ENCODE data around the gene LIX1.
"Not testable (repeated sequence)": the region's sequence is repeated elsewhere in the genome, so short reads cannot be mapped to it uniquely, and the experiment has no call there.

The LIX1 gene

GRCh38 chr5:97164846-97165245 is 22.4 kb upstream of the LIX1 start:
- Histone ChIP-seq H3K4me3 (ENCODE audit: low read length) (no peak overlapping the region), H3K27me3 (ENCODE audit: control insufficient read depth, insufficient read depth, low read length) (no peaks in the 10 kb centered on the region), H3K4me1 (ENCODE audit: control insufficient read depth, insufficient read depth, low read length) (peaks cover 10% of the 10 kb centered on the region), H3K9ac (ENCODE audit: low read length) (no peak overlapping the region), H3K9me3 (ENCODE audit: control insufficient read depth, low read length) (no peaks in the 10 kb centered on the region), H3K36me3 (ENCODE audit: control insufficient read depth, insufficient read depth, low read length) (no peaks in the 10 kb centered on the region)

- peaks cover 10% of the 10 kb centered on the region for H3K4me1 ChIP-seq (ENCODE audit: control insufficient read depth, insufficient read depth, low read length)
- H3K4me3 ChIP-seq (ENCODE audit: low read length) = no peak overlapping the region
- no peaks in the 10 kb centered on the region for H3K9me3 ChIP-seq (ENCODE audit: control insufficient read depth, low read length)
- H3K27me3 ChIP-seq (ENCODE audit: control insufficient read depth, insufficient read depth, low read length) = no peaks in the 10 kb centered on the region
- no peak overlapping the region for H3K9ac ChIP-seq (ENCODE audit: low read length)
- no peaks in the 10 kb centered on the region for H3K36me3 ChIP-seq (ENCODE audit: control insufficient read depth, insufficient read depth, low read length)
These were observed 21.4 kb upstream of the LIX1 start for GRCh38 chr5:97163790-97164285.

- Histone ChIP-seq H3K4me1 (ENCODE audit: control insufficient read depth, insufficient read depth, low read length) (peaks cover 10% of the 10 kb centered on the region), H3K27me3 (ENCODE audit: control insufficient read depth, insufficient read depth, low read length) (no peaks in the 10 kb centered on the region), H3K4me3 (ENCODE audit: low read length) (no peak overlapping the region), H3K36me3 (ENCODE audit: control insufficient read depth, insufficient read depth, low read length) (no peaks in the 10 kb centered on the region), H3K9me3 (ENCODE audit: control insufficient read depth, low read length) (no peaks in the 10 kb centered on the region), H3K9ac (ENCODE audit: low read length) (no peak overlapping the region)
These were observed 21.0 kb upstream of the LIX1 start for GRCh38 chr5:97163360-97163764.

DNA sequence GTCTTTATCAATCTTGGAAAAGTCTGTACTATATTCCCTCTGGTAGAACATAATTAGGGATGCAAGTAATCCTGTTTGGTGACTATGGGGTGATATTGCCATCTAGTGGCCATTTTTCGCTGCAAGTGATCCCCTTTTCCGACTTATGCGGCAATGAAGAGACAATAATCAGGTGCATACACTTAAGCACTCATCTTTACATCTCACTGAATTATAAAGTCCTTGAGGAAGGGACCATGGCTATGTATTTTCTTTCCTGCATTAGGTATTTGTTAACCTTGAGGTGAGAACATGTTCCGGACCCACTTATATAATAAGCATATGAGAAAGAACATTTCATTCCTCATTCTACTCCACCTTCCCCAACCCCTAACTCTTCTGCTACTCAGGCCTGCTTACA is 19.6 kb upstream of the LIX1 start:
- Histone ChIP-seq H3K4me3 (ENCODE audit: low read length) (no peak overlapping the region), H3K9ac (ENCODE audit: low read length) (no peak overlapping the region), H3K4me1 (ENCODE audit: control insufficient read depth, insufficient read depth, low read length) (peaks cover 10% of the 10 kb centered on the region), H3K9me3 (ENCODE audit: control insufficient read depth, low read length) (no peaks in the 10 kb centered on the region), H3K36me3 (ENCODE audit: control insufficient read depth, insufficient read depth, low read length) (no peaks in the 10 kb centered on the region), H3K27me3 (ENCODE audit: control insufficient read depth, insufficient read depth, low read length) (no peaks in the 10 kb centered on the region)

DNA sequence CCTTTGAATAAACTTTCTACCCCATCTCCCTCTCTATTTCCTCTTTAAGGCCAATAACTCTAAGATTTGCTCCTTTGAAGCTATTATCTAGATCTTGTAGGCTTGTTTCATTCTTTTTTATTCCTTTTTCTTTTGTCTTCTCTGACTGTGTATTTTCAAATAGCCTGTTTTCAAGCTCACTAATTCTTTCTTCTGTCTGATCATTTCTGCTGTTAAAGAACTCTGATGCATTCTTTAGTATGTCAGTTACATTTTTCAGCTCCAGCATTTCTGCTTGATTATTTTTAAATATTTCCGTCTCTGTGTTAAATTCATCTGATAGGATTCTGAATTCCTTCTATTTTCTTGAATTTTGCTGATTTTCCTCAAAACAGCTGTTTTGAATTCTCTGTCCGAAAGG is 15.3 kb upstream of the LIX1 start:
- Histone ChIP-seq H3K4me1 (ENCODE audit: control insufficient read depth, insufficient read depth, low read length) (no peaks in the 10 kb centered on the region), H3K36me3 (ENCODE audit: control insufficient read depth, insufficient read depth, low read length) (no peaks in the 10 kb centered on the region), H3K9ac (ENCODE audit: low read length) (no peak overlapping the region), H3K9me3 (ENCODE audit: control insufficient read depth, low read length) (no peaks in the 10 kb centered on the region), H3K4me3 (ENCODE audit: low read length) (no peak overlapping the region), H3K27me3 (ENCODE audit: control insufficient read depth, insufficient read depth, low read length) (no peaks in the 10 kb centered on the region)

DNA sequence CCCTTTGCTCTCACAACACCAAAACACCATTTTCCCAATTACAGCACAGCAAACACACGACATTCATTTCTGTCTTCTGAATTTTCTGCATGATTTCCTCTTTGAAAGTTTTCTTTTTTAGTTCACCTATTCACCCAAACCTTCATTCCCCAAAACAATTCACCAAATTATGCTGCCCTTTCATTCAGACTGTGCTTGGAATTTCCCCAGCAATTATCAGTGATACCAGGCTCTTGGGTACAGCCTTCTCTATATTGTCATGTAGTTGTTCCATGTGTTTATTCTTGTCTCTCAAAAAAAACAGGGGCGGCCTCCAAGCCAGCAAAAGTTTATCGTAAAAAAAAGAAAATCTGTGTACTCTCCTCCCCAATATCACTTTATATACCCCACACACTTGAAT is 9.0 kb upstream of the LIX1 start:
- Histone ChIP-seq H3K27me3 (ENCODE audit: control insufficient read depth, insufficient read depth, low read length) (no peaks in the 10 kb centered on the region), H3K9ac (ENCODE audit: low read length) (no peak overlapping the region), H3K4me3 (ENCODE audit: low read length) (no peak overlapping the region), H3K4me1 (ENCODE audit: control insufficient read depth, insufficient read depth, low read length) (no peaks in the 10 kb centered on the region), H3K36me3 (ENCODE audit: control insufficient read depth, insufficient read depth, low read length) (no peaks in the 10 kb centered on the region), H3K9me3 (ENCODE audit: control insufficient read depth, low read length) (no peaks in the 10 kb centered on the region)

- no peaks in the 10 kb centered on the region for H3K36me3 ChIP-seq (ENCODE audit: control insufficient read depth, insufficient read depth, low read length)
- H3K4me3 ChIP-seq (ENCODE audit: low read length) = no peak overlapping the region
These were observed 8.0 kb upstream of the LIX1 start for GRCh38 chr5:97150401-97150800.

DNA sequence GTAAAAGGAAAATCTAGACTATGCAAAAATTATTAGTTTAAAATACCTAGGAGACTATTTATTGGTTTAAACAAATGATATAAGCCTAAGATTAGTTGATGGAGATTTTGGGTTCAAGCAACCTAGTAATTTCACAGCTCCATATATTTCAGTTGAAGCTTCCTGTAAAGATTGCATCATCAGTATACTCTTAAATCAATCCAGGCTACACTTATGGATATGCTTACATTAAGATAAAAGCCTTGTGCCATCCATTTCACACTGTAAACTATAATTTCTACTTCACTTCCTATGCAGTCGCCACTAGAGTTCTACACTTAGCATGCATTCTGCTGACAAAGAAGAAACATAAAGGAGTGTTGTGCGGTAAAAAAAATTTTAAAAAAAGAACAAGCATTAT is 7.3 kb upstream of the LIX1 start:
- H3K9me3 ChIP-seq (ENCODE audit: control insufficient read depth, low read length) = no peaks in the 10 kb centered on the region
- no peaks in the 10 kb centered on the region for H3K36me3 ChIP-seq (ENCODE audit: control insufficient read depth, insufficient read depth, low read length)
- no peak overlapping the region for H3K4me3 ChIP-seq (ENCODE audit: low read length)
- no peaks in the 10 kb centered on the region for H3K4me1 ChIP-seq (ENCODE audit: control insufficient read depth, insufficient read depth, low read length)
- H3K9ac ChIP-seq (ENCODE audit: low read length) = no peak overlapping the region
- H3K27me3 ChIP-seq (ENCODE audit: control insufficient read depth, insufficient read depth, low read length) = no peaks in the 10 kb centered on the region

More at GRCh38 chr5:97150401-97150800, 8.0 kb upstream of the LIX1 start:
- no peaks in the 10 kb centered on the region for H3K9me3 ChIP-seq (ENCODE audit: control insufficient read depth, low read length)
- no peaks in the 10 kb centered on the region for H3K4me1 ChIP-seq (ENCODE audit: control insufficient read depth, insufficient read depth, low read length)
- H3K9ac ChIP-seq (ENCODE audit: low read length) = no peak overlapping the region
- no peaks in the 10 kb centered on the region for H3K27me3 ChIP-seq (ENCODE audit: control insufficient read depth, insufficient read depth, low read length)

DNA sequence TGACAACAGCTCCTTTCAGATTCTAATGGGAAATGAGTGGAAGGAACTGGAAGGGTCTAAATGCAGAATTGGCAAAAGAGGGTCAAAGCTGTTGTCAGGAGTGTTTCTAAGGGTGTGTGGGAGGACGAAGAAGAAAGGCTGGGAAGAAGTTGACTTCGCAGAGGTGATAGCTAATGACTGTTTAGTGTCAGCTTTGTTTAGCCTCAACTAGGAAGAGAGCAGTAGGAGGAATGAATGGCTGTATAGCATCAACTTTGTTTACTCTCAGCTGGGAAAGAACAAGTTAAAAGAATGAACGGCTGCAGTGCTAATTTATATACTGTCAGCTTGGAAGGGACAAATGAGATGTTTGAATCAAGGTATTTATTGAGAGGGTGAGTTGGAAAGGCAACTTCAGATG is 5.9 kb upstream of the LIX1 start:
- H3K4me1 ChIP-seq (ENCODE audit: control insufficient read depth, insufficient read depth, low read length) = no peaks in the 10 kb centered on the region
- no peak overlapping the region for H3K4me3 ChIP-seq (ENCODE audit: low read length)
- H3K9ac ChIP-seq (ENCODE audit: low read length) = no peak overlapping the region
- H3K36me3 ChIP-seq (ENCODE audit: control insufficient read depth, insufficient read depth, low read length) = no peaks in the 10 kb centered on the region
- H3K9me3 ChIP-seq (ENCODE audit: control insufficient read depth, low read length) = no peaks in the 10 kb centered on the region
- H3K27me3 ChIP-seq (ENCODE audit: control insufficient read depth, insufficient read depth, low read length) = no peaks in the 10 kb centered on the region

DNA sequence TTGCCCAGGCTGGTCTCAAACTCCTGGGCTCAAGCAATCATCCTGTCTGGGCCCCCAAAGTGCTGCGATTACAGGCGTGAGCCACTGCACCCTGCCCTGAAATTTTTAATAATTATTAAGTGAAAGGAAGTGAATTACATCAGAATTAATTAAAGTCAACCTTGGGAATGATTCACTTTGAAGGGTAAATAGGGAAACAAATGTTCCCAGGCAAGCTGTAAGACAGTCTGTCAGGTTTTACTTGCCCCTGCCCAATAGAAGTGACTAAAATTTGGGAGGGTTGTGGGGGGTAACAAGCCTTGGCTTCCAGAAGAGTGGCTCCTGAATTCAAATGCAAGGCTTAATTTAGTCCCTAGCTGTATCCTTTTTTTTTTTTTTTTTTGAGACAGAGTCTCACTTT is 1.3 kb upstream of the LIX1 start:
- H3K4me1 ChIP-seq (ENCODE audit: control insufficient read depth, insufficient read depth, low read length) = no peaks in the 10 kb centered on the region
- no peaks in the 10 kb centered on the region for H3K27me3 ChIP-seq (ENCODE audit: control insufficient read depth, insufficient read depth, low read length)
- H3K36me3 ChIP-seq (ENCODE audit: control insufficient read depth, insufficient read depth, low read length) = no peaks in the 10 kb centered on the region
- H3K4me3 ChIP-seq (ENCODE audit: low read length) = no peak overlapping the region
- H3K9ac ChIP-seq (ENCODE audit: low read length) = no peak overlapping the region
- no peaks in the 10 kb centered on the region for H3K9me3 ChIP-seq (ENCODE audit: control insufficient read depth, low read length)

GRCh38 chr5:97141539-97141938 is 872 bp downstream of the LIX1 start:
- Histone ChIP-seq H3K4me1 (ENCODE audit: control insufficient read depth, insufficient read depth, low read length) (no peaks in the 10 kb centered on the region), H3K27me3 (ENCODE audit: control insufficient read depth, insufficient read depth, low read length) (no peaks in the 10 kb centered on the region), H3K36me3 (ENCODE audit: control insufficient read depth, insufficient read depth, low read length) (no peaks in the 10 kb centered on the region), H3K9me3 (ENCODE audit: control insufficient read depth, low read length) (no peaks in the 10 kb centered on the region), H3K9ac (ENCODE audit: low read length) (no peak overlapping the region), H3K4me3 (ENCODE audit: low read length) (no peak overlapping the region)

- Histone ChIP-seq H3K9ac (ENCODE audit: low read length) (no peak overlapping the region), H3K4me3 (ENCODE audit: low read length) (no peak overlapping the region), H3K4me1 (ENCODE audit: control insufficient read depth, insufficient read depth, low read length) (no peaks in the 10 kb centered on the region), H3K9me3 (ENCODE audit: control insufficient read depth, low read length) (no peaks in the 10 kb centered on the region), H3K36me3 (ENCODE audit: control insufficient read depth, insufficient read depth, low read length) (no peaks in the 10 kb centered on the region), H3K27me3 (ENCODE audit: control insufficient read depth, insufficient read depth, low read length) (no peaks in the 10 kb centered on the region)
These were observed 1.4 kb downstream of the LIX1 start for GRCh38 chr5:97141031-97141430.

GRCh38 chr5:97140250-97140649 is 2.2 kb downstream of the LIX1 start:
- H3K9me3 ChIP-seq (ENCODE audit: control insufficient read depth, low read length); H3K9ac ChIP-seq (ENCODE audit: low read length); H3K4me1 ChIP-seq (ENCODE audit: control insufficient read depth, insufficient read depth, low read length); H3K36me3 ChIP-seq (ENCODE audit: control insufficient read depth, insufficient read depth, low read length); H3K27me3 ChIP-seq (ENCODE audit: control insufficient read depth, insufficient read depth, low read length); H3K4me3 ChIP-seq (ENCODE audit: low read length): not testable (repeated sequence)

Measured in mucosa of stomach (tissue), 1 donor.